Ovary (tissue), 9 donors: ENCODE data around the gene CEACAM16. TPM values are rescaled to one million over a fixed set of nuclear protein-coding genes. Genes with fewer than 3 reads are reported as not detected.

Experiments used
- DNase-seq, 5 donors: peaks; one replicate each; pipeline ENCODE4 v3.0.0-alpha.2; 2019 to 2020
- H3K27ac ChIP-seq, 2 donors: fragments of 200-600 bp; one replicate each; pipeline versions ENCODE4 v1.5.1 to v1.8.0; 2019 to 2022
- H3K27me3 ChIP-seq: fragments of 200-600 bp; one replicate; pipeline ENCODE4 v1.8.0; 2022
- H3K36me3 ChIP-seq: fragments of 200-600 bp; sonication (generic); one replicate; pipeline ENCODE4 v1.5.1; 2019
- H3K4me1 ChIP-seq: one replicate; pipeline ENCODE4 v1.8.1; 2013; ENCODE audit warnings: mild to moderate bottlenecking, moderate library complexity; ENCODE audit not compliant: insufficient read depth
- H3K4me3 ChIP-seq: fragments of 200-600 bp; sonication (generic); one replicate; pipeline ENCODE4 v1.5.1; 2017
- H3K9me3 ChIP-seq, 2 donors: fragments of 200-600 bp in 1 of 2; sonication (generic) in 1 of 2; one replicate each; pipeline versions ENCODE4 v1.5.1 to v1.8.1; 2013 to 2019; ENCODE audit warnings: mild to moderate bottlenecking in 1 of 2, moderate library complexity in 1 of 2
- CTCF ChIP-seq, 3 donors: fragments of 450-650 bp in 2 of 3; fragments of 200-600 bp in 1 of 3; IDR thresholded peaks; one replicate each; pipeline versions ENCODE4 v1.5.1 to v1.8.0; 2016 to 2022; ENCODE audit warnings: antibody characterized with exemption in 3 of 3, mild to moderate bottlenecking in 1 of 3
- EP300 ChIP-seq: sonication (generic); formaldehyde crosslinking; IDR thresholded peaks from one replicate; pipeline ENCODE4 v1.6.1; 2017; ENCODE audit warnings: antibody characterized with exemption
- POLR2A ChIP-seq: fragments of 450-650 bp; IDR thresholded peaks from one replicate; pipeline ENCODE4 v1.6.1; 2017; ENCODE audit warnings: antibody characterized with exemption, mild to moderate bottlenecking, moderate library complexity
- WGBS, 3 donors: extraction: QIAGEN DNeasy Blood & Tissue Kit in 1 of 3; methylation state at CpG; one replicate each; pipeline versions ENCODE4 v1.1.5 to v1.1.7; 2013 to 2017; 5-methylcytosine and 5-hydroxymethylcytosine counted together
- intact Hi-C, 4 donors: fragments of 100-400 bp; cut with DNase I; formaldehyde crosslinking; loops; one replicate each; pipeline versions ENCODE4 v1.11.0 to v1.15.1; 2022 to 2023
- polyA plus RNA-seq, 2 donors: library from polyadenylated mRNA; stranded (reverse); fragments of 200-250 nt in 1 of 2; fragments of 350-450 nt in 1 of 2; fragmentation: Illumina TruSeq in 1 of 2; extraction: RNeasy Lipid Tissue Mini Kit (QIAGEN cat#74804) in 1 of 2; gene quantifications; one replicate each; pipeline ENCODE4 v1.2.3, GENCODE V29; 2013 to 2014
- total RNA-seq, 7 donors: library from RNA; depleted of rRNA in 2 of 7; stranded (reverse); fragments of >200 nt in 2 of 7; fragmentation: NEBNext Ultra II Directional in 3 of 7; extraction: Animal tissue kit (Norgen Biotek cat#: 25700) in 3 of 7; gene quantifications; one replicate each; pipeline versions ENCODE4 v1.1.0 to v1.2.4, GENCODE V29; 2016 to 2023
- donor health status: DM: no; HTN: no; CAD: no; lungs with moderate emphysema.
- donor health status: DM: no; HTN: no; CAD: no.
- donor health status: Bipolar disorder and iron deficiency.
- donor health status: DM: yes; HTN: yes; CAD: no.
- donor health status: DM: no; HTN: no; CAD: no.
- donor health status: DM: yes; HTN: yes; CAD: no.

CEACAM16 gene
- total and polyA plus RNA-seq, 9 donors, result not detected

- Histone ChIP-seq H3K4me3 (no peak overlapping the region), H3K9me3 (no peaks in the 10 kb centered on the region), H3K27ac (no peak overlapping the region), H3K4me1 (peaks cover 1% of the 10 kb centered on the region), H3K36me3 (no peaks in the 10 kb centered on the region), H3K27me3 (no peaks in the 10 kb centered on the region)
- no peak for TF ChIP-seq POLR2A
- no peak for TF ChIP-seq EP300
- TF ChIP-seq CTCF (IDR thresholded peaks at IDR 0.05), result no peak
- DNase-seq, result no peak
- intact Hi-C loops, result no loop called here
- WGBS, 3 donors, result 39 to 50% (median 44%) methylated on average over 1 of the region's 1 CpG
Measured at GRCh38 chr19:44734357-44734756, 35.4 kb downstream of the CEACAM16 start.

GRCh38 chr19:44735011-44735410 lies 36.1 kb downstream of the CEACAM16 start:
- H3K9me3 ChIP-seq, result no peaks in the 10 kb centered on the region
- no peak overlapping the region for H3K4me3 ChIP-seq
- no peak for DNase-seq
- H3K4me1 ChIP-seq, result peaks cover 1% of the 10 kb centered on the region
- no peak for TF ChIP-seq POLR2A
- no peak for TF ChIP-seq EP300
- no peak for TF ChIP-seq CTCF (IDR thresholded peaks at IDR 0.05)
- H3K36me3 ChIP-seq, result no peaks in the 10 kb centered on the region
- 64 to 78% (median 67%) methylated on average over 5 of the region's 5 CpGs for WGBS, 3 donors
- H3K27me3 ChIP-seq, result no peaks in the 10 kb centered on the region
- no peak overlapping the region for H3K27ac ChIP-seq
- intact Hi-C loops, result no loop called here

- 37 to 52% (median 42%) methylated on average over 13 of the region's 13 CpGs for WGBS, 3 donors
- Histone ChIP-seq H3K9me3 (no peaks in the 10 kb centered on the region), H3K4me3 (no peak overlapping the region), H3K27me3 (no peaks in the 10 kb centered on the region), H3K36me3 (no peaks in the 10 kb centered on the region), H3K27ac (peak overlapping the region in 1 of 2 donors; percentile 17), H3K4me1 (peaks cover 6% of the 10 kb centered on the region)
- no peak for TF ChIP-seq CTCF (IDR thresholded peaks at IDR 0.05)
- TF ChIP-seq EP300, result no peak
- no peak for TF ChIP-seq POLR2A
- intact Hi-C loops, result no loop called here
- peak in 4 of 5 donors; percentile 37 to 65 (median 46) for DNase-seq
Measured at GRCh38 chr19:44737238-44738071, 38.5 kb downstream of the CEACAM16 start.

- Histone ChIP-seq H3K36me3 (no peaks in the 10 kb centered on the region), H3K27me3 (no peaks in the 10 kb centered on the region), H3K4me3 (no peak overlapping the region), H3K9me3 (no peaks in the 10 kb centered on the region), H3K4me1 (peaks cover 9% of the 10 kb centered on the region), H3K27ac (peak overlapping the region in 1 of 2 donors; percentile 17)
- intact Hi-C loops, result no loop called here
- TF ChIP-seq EP300 (no peak), CTCF (IDR thresholded peaks at IDR 0.05) (no peak), POLR2A (no peak)
- DNase-seq, result no peak
- 63 to 73% (median 70%) methylated on average over 2 of the region's 2 CpGs for WGBS, 3 donors
Measured at GRCh38 chr19:44738136-44738535, 39.2 kb downstream of the CEACAM16 start.
